ENCODE results near the gene GRP.

The GRP gene

DNA sequence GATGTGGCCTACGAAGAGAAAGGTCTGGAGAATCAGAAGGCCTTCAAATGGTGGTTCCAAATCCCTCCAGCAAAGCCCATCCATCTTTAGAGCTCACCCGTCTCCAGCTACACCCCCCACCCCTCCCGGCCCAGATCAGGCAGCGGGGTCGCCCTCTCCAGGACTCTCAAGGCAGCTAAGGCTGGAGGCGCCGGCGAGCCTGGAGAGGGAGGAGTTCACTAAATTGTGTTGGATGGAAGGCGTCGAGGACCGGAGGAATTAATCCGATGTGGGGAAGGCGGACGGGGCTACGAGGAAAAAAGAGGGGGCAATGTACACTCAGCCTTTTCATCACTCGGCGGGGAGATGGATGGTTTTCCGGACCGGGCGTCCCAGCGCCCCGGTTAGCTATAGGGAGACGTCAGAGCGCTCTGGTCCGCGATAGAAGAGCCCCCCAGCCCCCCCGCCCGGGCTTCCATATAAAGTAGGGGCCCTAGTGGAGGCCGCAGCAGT is at the start of gene GRP:
TSS of gene GRP (plus strand) at position 487 of the 492 bp plus-strand sequence. CDS start 108 bp downstream, outside the sequence.
- no peak for DNase-seq (ENCODE audit: low spot score)

DNA sequence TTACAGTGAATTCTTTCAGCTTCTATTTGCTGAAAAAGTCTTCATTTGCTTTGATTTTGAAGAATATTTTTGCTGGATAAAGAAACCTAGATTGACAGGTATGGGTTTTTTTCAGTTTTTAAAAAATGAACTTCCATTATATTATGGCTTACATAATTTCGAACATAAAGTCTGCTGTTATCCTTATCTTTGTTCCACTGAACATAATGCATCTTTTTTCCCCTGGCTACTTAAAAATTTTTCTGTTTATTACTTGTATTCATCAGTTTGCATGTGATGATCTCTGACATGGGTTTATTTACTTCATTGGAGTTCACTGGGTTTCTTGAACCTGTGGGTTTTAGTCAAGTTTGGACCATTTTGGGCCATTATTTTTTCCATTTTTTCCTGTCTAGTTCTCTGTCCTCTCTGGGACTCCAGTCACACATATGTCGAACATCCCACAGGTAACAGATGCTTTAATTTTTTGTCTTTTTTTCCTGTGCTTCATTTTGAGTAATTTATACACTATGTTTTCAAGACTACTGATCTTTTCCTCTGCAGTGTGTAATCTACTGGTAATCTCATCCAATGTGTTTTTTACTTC is 47.2 kb upstream of the GRP start:
- DNase-seq (ENCODE audit: low spot score), result no peak

DNA sequence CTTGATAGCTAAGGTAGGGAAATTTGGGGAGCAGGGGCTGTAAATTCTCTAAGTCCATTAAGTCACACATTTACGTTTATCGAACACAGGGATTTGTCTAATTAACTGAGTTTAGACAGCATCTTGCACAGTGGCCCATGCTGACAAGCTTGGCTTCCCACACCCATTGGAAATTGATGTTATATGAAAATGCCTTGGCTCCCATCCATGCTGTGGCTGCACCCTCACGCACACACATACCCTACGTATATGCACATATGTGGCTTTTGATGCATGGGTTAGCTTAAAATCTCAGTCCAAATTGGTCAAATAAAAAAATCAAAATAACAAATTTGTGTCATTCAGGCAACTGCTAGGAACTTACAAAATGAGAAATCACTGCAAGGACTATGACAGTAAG is 42.5 kb upstream of the GRP start:
- no peak for DNase-seq (ENCODE audit: low spot score)

DNA sequence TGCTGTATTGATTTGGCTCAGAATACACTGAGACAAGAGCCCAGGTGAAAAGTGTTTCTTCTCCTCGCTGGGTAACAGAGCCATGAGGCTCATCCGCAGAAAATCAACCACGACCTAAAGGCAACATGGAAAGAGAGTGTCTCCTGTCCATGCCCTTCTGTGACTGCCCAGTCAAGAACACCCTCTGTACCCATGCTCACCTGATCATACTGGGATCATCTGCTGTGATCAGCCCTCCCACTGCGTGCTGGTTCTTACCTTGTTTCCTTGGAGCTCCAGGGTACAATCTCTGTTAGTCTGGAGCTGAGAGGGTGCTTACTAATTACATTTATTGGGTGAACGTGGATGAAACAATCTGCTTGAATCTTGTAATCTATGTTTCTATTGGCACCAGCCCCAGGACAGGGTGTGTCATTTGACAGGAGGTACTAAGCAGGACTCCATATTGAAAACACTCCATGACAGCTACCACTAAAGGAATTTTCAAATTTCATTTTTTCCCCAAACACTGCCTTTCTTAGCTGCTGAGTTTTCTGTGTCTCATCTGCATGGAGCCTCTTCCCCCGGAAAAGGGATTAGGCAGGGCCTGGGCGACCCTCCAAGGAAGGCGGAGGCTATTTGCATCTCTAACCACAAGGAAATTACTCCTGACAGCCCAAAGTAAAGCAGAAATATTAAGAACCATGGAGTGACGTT is 39.7 kb upstream of the GRP start:
- DNase-seq (ENCODE audit: low spot score), result no peak

DNA sequence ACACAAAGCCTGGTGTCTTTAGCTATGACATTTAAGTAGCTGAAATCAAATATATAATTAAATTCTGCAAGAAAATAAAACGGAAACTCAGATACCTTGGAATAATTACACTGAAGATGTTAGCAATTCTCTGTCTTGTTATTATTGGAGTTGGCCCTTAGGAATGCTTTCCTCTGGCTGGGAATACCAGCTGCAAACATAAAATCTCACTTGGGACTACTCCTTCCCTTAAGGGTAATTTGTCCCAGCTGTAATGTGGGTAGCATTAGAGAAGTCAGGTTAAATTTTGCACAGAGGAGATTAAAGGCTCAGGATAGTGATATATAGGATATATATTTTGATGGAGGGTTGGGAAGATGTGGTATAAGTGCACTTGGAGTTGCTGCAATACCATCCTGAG is 37.3 kb upstream of the GRP start:
- DNase-seq (ENCODE audit: low spot score), result no peak

DNA sequence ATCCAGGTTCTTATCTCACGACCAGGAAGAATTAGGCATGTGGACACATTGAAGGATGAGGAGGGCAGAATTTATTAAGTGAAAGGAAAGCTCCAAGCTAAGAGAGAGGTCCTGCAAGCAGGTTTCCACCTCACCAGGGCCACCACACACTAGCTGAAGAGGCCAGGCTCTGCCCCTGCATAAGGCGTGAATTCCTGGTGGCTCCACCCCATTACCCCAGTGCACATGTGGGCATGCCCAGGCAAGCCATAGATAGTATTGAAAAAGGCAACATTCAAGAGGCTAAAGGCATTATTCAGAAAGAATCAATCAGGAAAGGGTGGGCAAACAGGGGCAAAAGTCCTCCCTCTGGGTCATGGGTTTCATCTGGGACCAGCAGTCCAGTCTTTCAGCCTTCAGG is 30.9 kb upstream of the GRP start:
- DNase-seq (ENCODE audit: low spot score), result no peak

DNA sequence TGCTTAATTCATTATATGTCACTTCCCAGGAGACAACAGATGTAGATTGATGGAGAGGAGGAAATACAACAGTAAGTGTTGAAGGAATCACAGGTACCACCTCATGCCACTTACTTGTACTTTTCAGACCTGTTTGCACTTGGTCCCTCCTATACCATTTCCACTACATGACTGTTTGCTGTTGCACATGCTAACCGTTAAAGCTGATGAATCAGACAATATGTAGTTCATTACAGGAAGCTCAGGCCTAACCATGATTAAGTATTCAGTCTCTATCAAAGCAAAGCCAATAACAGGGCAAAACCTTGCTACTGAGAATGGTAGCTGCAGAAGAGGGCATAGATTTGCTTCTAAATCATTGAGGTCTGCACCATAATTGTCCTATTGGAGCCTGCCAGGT is 30.2 kb upstream of the GRP start:
- DNase-seq (ENCODE audit: low spot score), result no peak

DNA sequence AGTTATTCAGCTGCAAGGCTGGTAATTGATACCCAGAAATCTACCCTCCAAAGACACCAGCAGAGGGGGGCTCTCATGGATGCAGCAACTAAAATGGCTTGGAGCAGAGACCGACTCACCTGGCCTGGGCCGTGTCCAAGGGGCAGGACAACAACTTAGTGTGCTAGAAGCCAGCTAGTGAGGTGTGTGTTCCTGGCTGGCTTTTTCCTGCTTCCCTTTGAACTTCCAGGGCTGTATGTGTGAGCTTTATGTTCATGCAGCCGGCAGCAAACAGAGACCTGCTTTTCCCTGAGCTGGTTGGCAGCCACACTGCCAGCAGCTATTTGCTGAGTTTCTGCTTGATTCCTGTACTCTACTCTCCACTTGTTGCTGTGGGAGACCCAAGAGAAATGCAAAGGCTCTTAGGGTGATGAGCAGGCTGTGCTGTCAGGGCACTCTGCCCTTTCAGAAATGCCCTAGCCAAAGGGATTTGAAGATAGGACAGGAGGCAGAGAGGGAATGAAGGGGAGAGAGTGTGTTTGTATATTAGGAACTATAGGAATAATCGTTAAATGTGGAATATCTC is 23.7 kb upstream of the GRP start:
- DNase-seq (ENCODE audit: low spot score), result no peak

DNA sequence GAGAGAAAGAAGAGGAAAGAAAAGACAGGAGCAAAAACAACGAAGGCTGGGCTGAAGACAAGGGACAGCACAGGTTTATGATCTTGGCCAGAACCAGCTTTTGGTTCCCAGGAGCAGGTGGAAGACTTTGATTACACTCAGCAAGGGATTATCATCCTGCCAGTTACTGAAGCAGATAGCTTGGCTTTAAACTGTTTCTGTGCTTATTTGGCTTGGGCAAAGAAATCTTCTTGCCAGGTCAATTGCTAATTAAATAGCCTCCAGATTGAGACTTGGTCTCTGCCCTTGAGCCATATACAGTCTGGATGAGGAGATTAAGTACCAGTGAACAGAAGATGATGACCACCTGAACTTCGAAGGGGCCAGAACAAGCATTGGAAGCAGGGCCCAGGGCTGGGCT is 22.3 kb upstream of the GRP start:
- no peak for DNase-seq (ENCODE audit: low spot score)

DNA sequence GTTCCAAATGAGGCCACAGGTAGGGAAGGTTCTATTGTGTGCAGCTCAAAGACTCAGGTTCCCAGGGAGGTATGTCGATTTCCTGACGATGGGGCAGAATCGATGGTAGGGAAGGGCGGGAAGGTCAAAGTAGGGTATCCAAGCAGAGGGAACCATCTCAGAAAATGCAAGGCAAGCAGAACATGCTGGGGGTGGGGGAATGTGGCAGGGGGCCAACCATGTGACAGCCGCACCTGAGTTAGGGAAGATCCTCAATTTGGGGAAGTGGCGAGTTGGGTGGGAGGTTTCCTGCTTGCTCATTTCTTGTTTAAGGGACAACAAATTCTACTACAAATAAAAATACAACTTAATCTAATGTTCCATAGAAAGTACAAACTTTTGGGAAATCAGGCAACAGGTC is 21.7 kb upstream of the GRP start:
- no peak for DNase-seq (ENCODE audit: low spot score)

DNA sequence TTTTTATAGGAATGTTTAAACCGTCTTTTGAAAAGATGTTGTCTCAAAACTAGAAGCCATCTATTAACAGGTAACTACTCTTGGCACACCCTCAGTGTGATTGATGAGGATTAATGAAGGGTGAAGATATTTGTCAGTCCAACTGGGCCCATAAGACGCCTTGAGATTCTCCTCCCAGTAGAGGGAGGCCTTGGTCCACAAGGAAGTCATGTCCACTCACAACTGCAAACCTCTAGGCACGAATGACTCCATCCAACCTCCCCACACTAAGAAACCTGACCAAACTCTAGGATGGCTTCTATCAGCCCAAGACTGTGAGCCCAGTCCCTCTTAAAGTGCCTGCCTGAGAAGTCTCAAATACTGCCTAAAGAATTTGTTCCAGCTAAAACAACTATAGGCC is 19.2 kb upstream of the GRP start:
- DNase-seq (ENCODE audit: low spot score), result no peak

DNA sequence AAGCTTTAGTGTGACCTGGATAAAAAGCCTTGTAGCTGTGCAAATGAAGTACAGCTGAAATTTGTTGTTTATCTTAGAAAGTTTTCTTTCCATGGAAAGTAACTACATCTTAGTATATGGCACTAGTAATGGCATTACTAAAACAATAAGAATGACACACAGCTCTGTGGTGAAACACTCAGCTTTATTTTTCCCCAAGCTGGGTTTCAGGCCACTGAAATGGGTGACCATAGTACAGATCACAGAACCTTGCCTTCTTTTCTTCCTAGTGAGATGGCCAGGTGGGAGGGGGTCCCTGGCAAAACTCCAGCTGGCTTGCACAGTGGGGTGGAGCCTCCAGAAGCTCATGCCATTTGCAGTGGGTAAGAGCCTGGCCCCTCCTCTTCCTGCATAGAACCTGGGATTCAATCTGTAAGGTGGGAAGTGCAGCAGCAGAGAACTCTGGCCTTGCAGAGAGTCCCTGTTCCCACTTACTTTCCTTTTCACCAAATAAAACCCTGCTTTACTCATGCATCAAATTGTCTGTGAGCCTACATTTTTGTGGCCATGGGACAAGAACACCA is 17.6 kb upstream of the GRP start:
- no peak for DNase-seq (ENCODE audit: low spot score)

DNA sequence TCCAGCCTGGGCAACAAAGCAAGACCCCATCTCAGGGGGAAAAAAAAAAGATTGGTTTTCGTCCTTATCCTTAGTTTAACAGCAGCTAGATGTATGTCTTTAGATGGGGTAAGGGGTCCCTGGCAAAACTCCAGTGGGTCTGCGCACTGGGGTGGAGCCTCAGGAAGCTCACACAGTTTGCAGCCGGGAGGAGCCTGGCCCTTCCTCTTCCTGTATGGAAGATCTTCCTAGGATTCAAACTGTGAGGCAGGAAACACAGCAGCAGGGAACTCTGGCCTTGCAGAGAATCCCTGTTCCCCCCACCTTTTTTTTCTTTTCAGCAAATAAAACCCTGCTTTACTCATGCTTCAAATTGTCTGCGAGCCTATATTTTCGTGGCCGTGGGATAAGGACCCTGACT is 12.5 kb upstream of the GRP start:
- DNase-seq (ENCODE audit: low spot score), result no peak

DNA sequence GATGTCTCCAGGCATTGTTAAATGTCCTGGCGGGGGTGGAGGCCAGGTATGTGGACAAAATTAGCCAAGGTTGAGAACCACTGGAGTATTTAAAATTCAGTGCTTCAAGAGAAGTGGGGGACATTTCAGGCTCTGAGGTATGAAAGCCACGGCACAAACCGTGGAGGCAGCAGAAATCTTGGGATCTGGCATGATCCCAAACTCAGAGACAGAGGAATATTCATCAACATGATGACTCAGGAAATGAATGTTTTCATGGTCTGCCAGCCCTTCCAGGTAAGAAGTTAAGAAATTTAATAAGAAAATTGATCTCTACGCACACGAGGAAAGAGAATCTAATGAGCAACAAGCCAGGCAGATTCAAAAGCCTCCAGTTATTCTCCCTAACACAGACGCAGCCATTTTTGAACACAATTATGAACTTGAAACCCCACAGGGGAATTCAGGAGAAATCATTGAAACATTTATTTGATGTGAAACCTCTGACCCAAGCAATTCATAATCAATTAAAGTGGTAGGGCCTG is 11.3 kb upstream of the GRP start:
- no peak for DNase-seq (ENCODE audit: low spot score)

DNA sequence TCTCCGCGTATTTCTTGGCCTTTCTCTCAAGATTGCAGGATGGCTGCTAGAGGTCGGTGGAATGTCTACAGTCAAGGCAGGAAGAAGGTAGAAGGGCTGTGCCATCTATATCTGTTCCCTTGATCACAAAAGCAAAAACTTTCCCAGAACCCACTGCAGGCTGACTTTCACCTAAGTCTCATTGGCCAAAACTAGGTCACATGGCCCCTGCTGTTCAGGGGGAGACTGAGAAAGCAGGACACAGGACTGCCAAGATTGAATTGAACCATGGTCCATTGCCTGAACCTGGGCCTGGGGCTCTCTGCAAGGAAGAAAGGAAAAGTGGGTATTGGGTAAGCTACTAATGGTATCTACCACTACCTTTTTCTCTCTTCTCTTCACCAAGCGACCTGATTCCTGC is 9.7 kb upstream of the GRP start:
- DNase-seq (ENCODE audit: low spot score), result no peak

DNA sequence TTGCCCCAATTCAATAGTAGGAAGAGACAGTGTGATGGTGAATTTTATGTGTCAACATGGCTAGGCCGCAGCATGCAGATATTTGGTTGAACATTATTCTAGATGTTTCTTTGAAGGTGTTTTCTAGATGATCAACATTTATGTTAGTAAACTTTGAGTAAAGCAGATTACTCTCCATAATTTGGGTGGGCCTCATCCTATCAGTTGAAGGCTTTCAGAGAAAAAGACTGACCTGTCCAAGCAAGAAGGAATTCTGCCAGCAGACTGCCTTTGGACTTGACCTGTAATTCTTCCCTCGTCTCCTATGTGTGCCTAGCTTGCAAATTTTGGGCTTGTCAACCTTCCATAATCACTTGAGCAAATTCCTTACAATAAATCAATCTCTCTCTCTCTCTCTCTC is 8.3 kb upstream of the GRP start:
- no peak for DNase-seq (ENCODE audit: low spot score)

DNA sequence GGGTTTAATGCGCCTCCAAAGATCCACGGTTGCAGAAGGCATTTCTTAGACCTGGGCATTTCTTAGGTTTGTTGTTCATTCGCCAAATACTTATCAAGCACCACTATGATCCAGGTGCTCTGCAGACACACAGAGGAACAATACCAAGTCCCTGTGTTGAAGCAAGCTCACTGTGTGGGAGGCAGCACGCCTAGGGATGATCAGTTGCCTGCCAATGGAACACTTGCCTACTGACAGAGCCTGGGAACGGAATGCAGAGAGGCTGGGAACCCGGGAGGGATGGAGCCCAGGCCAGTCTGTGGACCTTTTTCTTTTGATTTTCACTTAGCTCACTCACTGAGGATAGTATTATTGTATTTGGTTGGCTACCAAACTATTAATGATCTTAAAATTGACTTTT is 1.9 kb upstream of the GRP start:
- no peak for DNase-seq (ENCODE audit: low spot score)

DNA sequence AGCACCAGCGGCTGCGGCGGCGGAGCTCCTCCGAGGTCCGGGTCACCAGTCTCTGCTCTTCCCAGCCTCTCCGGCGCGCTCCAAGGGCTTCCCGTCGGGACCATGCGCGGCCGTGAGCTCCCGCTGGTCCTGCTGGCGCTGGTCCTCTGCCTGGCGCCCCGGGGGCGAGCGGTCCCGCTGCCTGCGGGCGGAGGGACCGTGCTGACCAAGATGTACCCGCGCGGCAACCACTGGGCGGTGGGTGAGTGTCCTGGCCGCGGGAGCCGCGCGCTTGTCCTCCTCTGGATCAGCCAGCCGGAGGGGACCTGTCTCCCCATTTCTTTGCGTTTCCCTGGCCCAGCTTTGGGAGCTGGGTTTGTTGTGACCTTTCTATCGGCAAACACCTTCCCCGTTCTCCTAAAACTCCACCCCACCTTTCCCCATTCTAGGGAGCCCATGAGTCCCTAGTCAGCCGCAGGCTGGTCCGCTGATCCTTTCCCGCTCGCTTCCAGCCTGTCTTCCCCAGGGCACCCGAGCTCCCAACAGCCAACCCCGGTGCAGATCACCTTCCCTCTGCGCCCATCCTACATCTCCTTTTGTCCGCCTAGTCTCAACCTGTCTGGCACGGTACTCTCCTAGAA is 316 bp downstream of the GRP start:
- DNase-seq (ENCODE audit: low spot score), result no peak

DNA sequence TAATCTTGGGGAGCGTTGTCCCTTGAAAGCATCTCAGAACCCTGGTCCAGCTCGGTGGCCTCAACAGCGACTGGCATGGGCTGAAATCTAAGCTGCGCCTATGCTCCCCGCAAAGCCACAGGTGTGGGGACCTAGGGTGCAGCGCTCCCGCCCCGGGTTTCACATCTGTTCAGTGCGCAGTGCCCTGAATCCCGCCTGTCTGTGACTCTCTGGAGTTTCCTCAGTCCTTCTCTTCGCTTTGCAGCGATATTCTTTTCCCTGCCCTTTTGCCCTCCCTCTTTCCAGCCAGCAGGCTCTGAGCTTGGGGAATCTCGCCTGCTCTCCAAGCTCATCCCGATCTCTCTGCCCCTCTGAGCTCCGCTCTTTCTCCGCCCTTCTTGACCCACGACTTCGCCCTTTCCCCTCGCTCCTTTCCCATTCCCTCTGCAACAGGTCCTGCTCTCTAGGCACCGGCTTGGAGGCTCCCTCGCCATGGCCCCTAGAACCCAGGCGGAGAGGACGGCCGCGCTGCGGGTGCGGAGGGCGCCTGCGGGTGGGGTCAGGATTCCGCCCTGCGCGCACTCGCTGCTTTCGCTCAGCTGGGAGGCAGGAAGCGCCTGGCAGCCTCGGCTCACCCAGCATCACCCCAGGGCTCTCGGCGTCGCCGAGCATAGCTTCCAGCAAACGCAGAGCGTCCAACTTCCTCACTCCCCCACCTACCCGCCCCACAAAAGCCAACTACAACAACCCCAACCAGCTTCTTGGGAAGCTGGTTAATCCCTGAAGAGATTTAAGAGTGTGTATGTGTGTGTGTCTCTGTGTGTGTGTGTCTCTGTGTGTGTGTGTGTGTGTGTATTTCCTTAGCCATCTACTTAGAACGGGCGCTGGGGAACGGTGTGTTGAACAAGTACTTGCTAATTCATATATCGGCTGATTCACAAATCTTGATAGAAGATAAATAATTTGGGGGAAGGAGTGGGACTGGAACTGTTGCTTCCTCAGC is 1.1 kb downstream of the GRP start:
- DNase-seq (ENCODE audit: low spot score), result no peak

DNA sequence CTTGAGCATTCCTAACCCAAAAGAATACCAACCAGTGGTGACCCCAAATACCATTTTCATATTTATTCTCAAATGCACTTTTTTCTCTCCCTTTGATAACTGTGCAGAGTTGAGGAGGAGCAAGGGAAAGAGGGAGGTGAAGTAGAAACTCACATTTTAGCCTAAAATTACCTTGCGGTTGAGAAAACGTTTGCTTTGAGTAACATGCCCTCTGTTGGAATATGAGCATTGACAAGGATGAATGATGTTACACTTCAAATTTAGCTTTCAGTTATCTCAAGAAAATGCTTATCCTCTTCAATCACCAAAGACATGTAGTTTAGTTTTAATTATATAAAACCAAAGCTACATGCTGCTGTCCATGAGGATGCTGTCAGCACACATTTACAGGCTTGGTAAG is 2.4 kb downstream of the GRP start:
- no peak for DNase-seq (ENCODE audit: low spot score)

DNA sequence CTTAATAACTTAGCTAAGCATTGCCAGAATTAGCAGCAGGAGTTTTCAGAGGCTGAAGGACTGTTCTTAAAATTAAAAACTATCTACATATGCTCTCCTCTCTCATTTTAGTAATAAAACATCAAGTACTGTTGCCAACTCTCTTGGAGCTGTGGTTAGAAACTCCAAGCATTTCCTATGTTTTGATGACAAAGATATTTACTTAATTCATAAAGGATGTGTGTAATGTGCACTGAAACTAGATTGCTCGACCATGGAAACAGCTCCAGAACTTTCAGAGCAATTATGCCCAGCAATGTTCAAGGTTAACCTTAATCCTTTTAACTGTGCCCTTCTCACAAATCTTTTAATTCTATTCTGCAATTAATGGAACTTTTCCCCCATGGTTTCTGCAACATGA is 8.4 kb downstream of the GRP start:
- DNase-seq (ENCODE audit: low spot score), result no peak

DNA sequence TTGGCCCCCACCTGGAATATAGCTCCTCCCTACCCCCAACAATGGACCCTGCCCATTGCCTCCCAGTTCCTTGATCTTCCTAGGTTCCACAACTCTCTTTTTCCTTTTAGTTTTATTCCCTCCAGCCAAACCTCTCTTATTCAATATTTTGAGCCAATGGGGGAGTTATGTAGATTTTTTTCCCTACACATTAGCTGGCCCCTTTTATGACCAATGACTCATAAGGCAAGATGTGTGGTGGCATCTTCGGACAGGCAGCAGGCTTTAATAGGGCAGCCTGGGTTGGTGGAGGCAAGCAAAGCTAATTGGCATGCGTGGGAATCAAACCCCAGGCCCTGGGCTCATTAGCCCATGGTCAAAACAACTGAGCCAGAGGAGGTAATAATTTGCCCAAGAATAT is 9.2 kb downstream of the GRP start:
- DNase-seq (ENCODE audit: low spot score), result no peak
